Right ventricle myocardium inferior (tissue), 1 donor: Measurements from ENCODE around the gene TMEM205. TPM values are rescaled to one million over a fixed set of nuclear protein-coding genes. Genes with fewer than 3 reads are reported as not detected.
"Not testable (repeated sequence)": the region's sequence is repeated elsewhere in the genome, so short reads cannot be mapped to it uniquely, and the experiment has no call there.

ENCODE experiments used
- ATAC-seq: fragments of 200-7000 bp; cut with Tn5 transposase; one replicate; pipeline ENCODE4 v1.9.1; 2020; ENCODE audit warnings: mild to moderate bottlenecking, moderate library complexity
- DNase-seq: peaks from one replicate; pipeline ENCODE4 v3.0.0; 2021; ENCODE audit errors: missing footprints
- intact Hi-C: fragments of 100-400 bp; cut with DNase I; formaldehyde crosslinking; loops from one replicate; pipeline ENCODE4 v1.11.0; 2022
- total RNA-seq: library from RNA; stranded (reverse); fragmentation: NEBNext Ultra II Directional; extraction: Animal tissue kit (Norgen Biotek cat#: 25700); gene quantifications from one replicate; pipeline ENCODE4 v1.2.1, GENCODE V29; 2021
- donor health status: DM: no; HTN: yes; CAD: no; lungs with severe emphysema.

TMEM205 gene
- total RNA-seq, 1 donor from 2014 or later, result 106 TPM

- DNase-seq (no peak), ATAC-seq (peak; percentile 6)
- intact Hi-C loops, result no loop called here
Measured at GRCh38 chr19:11323601-11324078, 22.4 kb downstream of the TMEM205 start.

- DNase-seq, result no peak
- intact Hi-C loops, result no loop called here
- no peak for ATAC-seq
Measured at GRCh38 chr19:11322269-11323024, 23.6 kb downstream of the TMEM205 start.

GRCh38 chr19:11321191-11322126 lies 24.6 kb downstream of the TMEM205 start:
- ATAC-seq (no peak), DNase-seq (no peak)
- intact Hi-C loops, result no loop called here

GRCh38 chr19:11320278-11320995 lies 25.6 kb downstream of the TMEM205 start:
- intact Hi-C loops, result not testable (repeated sequence)

GRCh38 chr19:11306337-11306736 lies 39.7 kb downstream of the TMEM205 start:
- ATAC-seq (no peak), DNase-seq (no peak)
- intact Hi-C loops, result no loop called here

More at GRCh38 chr19:11320278-11320995, 25.6 kb downstream of the TMEM205 start:
- not testable (repeated sequence) for DNase-seq, ATAC-seq

- ATAC-seq (no peak), DNase-seq (no peak)
- intact Hi-C loops, result no loop called here
Measured at GRCh38 chr19:11304936-11305335, 41.1 kb downstream of the TMEM205 start.

- intact Hi-C loops, result no loop called here
- ATAC-seq (no peak), DNase-seq (no peak)
Measured at GRCh38 chr19:11300811-11301120, 45.3 kb downstream of the TMEM205 start.

GRCh38 chr19:11299946-11300810 lies 45.9 kb downstream of the TMEM205 start:
- intact Hi-C loops, result loop anchor here (10.0 kb wide), 1 partner anchor 145 kb away; no protein-coding TSS in a partner anchor
- ATAC-seq (no peak), DNase-seq (no peak)

- peak; percentile 58 for ATAC-seq
- no peak for DNase-seq
Measured at GRCh38 chr19:11296264-11296663, 49.8 kb downstream of the TMEM205 start.

GRCh38 chr19:11295665-11296245 lies 50.3 kb downstream of the TMEM205 start, which contains the start of gene TSPAN16:
TSPAN16 (plus strand) TSS chr19:11296160; CDS start chr19:11296298, 138 bp downstream.
- no peak for ATAC-seq
- intact Hi-C loops, result loop anchor here (2.0 to 10.0 kb wide), 2 partner anchors 51 to 149 kb away; partner anchors contain the start of genes CCDC159 and TMEM205

More at GRCh38 chr19:11296264-11296663, 49.8 kb downstream of the TMEM205 start:
- intact Hi-C loops, result loop anchor here (10.0 kb wide), 1 partner anchor 149 kb away; no protein-coding TSS in a partner anchor

GRCh38 chr19:11295180-11295579 lies 50.9 kb downstream of the TMEM205 start:
- ATAC-seq, result no peak
- no peak for DNase-seq
- intact Hi-C loops, result loop anchor here (2.0 to 10.0 kb wide), 2 partner anchors 52 to 150 kb away; partner anchors contain the start of genes CCDC159 and TMEM205

More at GRCh38 chr19:11295665-11296245, 50.3 kb downstream of the TMEM205 start, which contains the start of gene TSPAN16:
- DNase-seq, result no peak

- intact Hi-C loops, result loop anchor here (2.0 to 10.0 kb wide), 6 partner anchors 53 to 294 kb away; partner anchors contain the start of genes CCDC159, EPOR and TMEM205
- DNase-seq (peak; percentile 98), ATAC-seq (peak; percentile 96)
Measured at GRCh38 chr19:11293433-11294389, 52.4 kb downstream of the TMEM205 start.
